GM23248 (cell line): ENCODE data around the gene OBP2A.

ENCODE experiments used
- EZH2 ChIP-seq: fragments of 200-600 bp; sonication (generic); IDR thresholded peaks from 2 replicates; pipeline ENCODE4 v1.6.1; 2018; ENCODE audit warnings: antibody characterized with exemption, mild to moderate bottlenecking; ENCODE audit not compliant: insufficient read depth, poor library complexity, severe bottlenecking
- EZH2phosphoT487 ChIP-seq: fragments of 200-600 bp; sonication (generic); IDR thresholded peaks from 2 replicates; pipeline ENCODE4 v1.6.1; 2018; ENCODE audit warnings: antibody characterized with exemption, moderate library complexity, mild to moderate bottlenecking, low read depth; ENCODE audit not compliant: insufficient read depth

DNA sequence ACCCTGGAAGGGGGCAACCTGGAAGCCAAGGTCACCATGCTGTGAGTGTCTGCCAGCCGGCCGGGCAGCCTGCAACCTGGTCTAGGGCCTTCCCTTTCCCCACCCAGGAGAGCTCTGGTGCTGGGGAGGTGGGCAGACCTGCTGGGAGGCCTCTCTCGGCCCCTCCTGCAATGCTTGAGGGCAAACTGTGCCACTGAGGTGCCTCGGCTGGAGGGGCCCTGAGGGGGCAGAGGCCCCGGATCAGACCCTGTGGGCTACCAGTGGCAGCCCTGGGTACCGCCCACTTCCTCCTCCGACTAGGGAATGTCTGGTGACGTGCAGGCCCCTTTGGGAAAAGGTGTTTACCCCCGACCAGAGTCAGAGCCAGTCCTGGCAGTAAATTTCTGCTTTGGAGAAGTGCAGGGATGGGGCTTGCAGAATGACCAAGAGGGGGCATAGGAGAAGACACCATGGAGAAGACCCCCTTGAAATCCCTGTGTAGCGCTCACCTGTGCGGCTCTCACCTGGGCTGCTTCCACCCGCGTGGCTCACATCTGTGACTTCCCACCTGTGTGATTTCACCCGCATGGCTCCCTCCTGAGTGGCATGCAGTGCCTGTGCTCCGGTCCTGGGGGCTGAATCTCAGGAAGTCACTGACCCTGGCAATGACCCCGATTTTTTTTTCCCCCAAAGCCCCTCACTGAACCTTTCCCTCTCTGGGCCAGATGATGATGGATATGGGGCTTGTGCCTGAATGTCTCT is 23.6 kb upstream of the OBP2A start:
- TF ChIP-seq EZH2 (no peak), EZH2phosphoT487 (no peak)
